K562 (cell line): ENCODE data around the gene ERAL1. TPM values are rescaled to one million over a fixed set of nuclear protein-coding genes. Genes with fewer than 3 reads are reported as not detected.

Experiments
- ARID4B ChIP-seq: sonication (generic); formaldehyde crosslinking; IDR thresholded peaks from 2 replicates; pipeline ENCODE4 v1.8.0; 2022; ENCODE audit warnings: mild to moderate bottlenecking, missing genetic modification reagents
- C11orf30 ChIP-seq: fragments of 450-650 bp; IDR thresholded peaks from 2 replicates; pipeline ENCODE4 v1.6.1; 2016; ENCODE audit warnings: low read depth, mild to moderate bottlenecking
- FOSL1 ChIP-seq: fragments of 200-800 bp; sonication (Bioruptor generic); conservative IDR thresholded peaks from 2 replicates; pipeline ENCODE4 v1.6.1; 2016; ENCODE audit warnings: missing genetic modification characterization, missing compliant biosample characterization
- GABPB1 ChIP-seq: sonication (generic); formaldehyde crosslinking; IDR thresholded peaks from 2 replicates; pipeline ENCODE4 v1.8.0; 2022; ENCODE audit warnings: mild to moderate bottlenecking, missing genetic modification reagents
- GTF3C2 ChIP-seq: IDR thresholded peaks from 3 replicates; pipeline ENCODE4 v1.6.1; 2011; ENCODE audit warnings: borderline replicate concordance, mild to moderate bottlenecking, moderate library complexity; ENCODE audit not compliant: insufficient read length; ENCODE audit errors: extremely low read depth
- HDAC1 ChIP-seq, 2 experiments: fragments of 450-650 bp; IDR thresholded peaks; 2 replicates each; pipeline ENCODE4 v1.6.1; 2016 to 2017; ENCODE audit warnings: inconsistent platforms in 1 of 2, mild to moderate bottlenecking in 1 of 2, moderate library complexity in 1 of 2
- NBN ChIP-seq: fragments of 450-650 bp; IDR thresholded peaks from 2 replicates; pipeline ENCODE4 v1.6.1; 2016; ENCODE audit warnings: low read depth, mild to moderate bottlenecking
- PCBP2 ChIP-seq: fragments of 200-400 bp; formaldehyde crosslinking; IDR thresholded peaks from 2 replicates; pipeline ENCODE4 v1.6.1; 2018; ENCODE audit warnings: low read length, low read depth, mild to moderate bottlenecking, moderate library complexity; ENCODE audit not compliant: poor library complexity, severe bottlenecking
- PHF8 ChIP-seq: fragments of 200-600 bp; sonication (generic); IDR thresholded peaks from 2 replicates; pipeline ENCODE4 v1.6.1; 2012; ENCODE audit warnings: mixed run types, mild to moderate bottlenecking, inconsistent platforms, low read length, moderate library complexity, borderline replicate concordance
- RB1 ChIP-seq: fragments of 450-650 bp; IDR thresholded peaks from 2 replicates; pipeline ENCODE4 v1.6.1; 2017; ENCODE audit warnings: low read depth, mild to moderate bottlenecking
- RUNX1 ChIP-seq: sonication (generic); IDR thresholded peaks from 2 replicates; pipeline ENCODE4 v1.6.1; 2016; ENCODE audit warnings: antibody characterized with exemption, low read depth
- SAFB ChIP-seq: fragments of 200-400 bp; formaldehyde crosslinking; IDR thresholded peaks from 2 replicates; pipeline ENCODE4 v1.6.1; 2017; ENCODE audit warnings: low read depth, low read length, borderline replicate concordance
- SP2 ChIP-seq: IDR thresholded peaks from 2 replicates; pipeline ENCODE4 v1.6.1; 2011; ENCODE audit warnings: mild to moderate bottlenecking, low read depth, low read length, moderate library complexity; ENCODE audit not compliant: poor library complexity, severe bottlenecking; ENCODE audit errors: extremely low read depth
- TAF9B ChIP-seq: fragments of 450-650 bp; IDR thresholded peaks from 2 replicates; pipeline ENCODE4 v1.6.1; 2018; ENCODE audit warnings: mild to moderate bottlenecking; ENCODE audit not compliant: partially characterized antibody
- ZBTB2 ChIP-seq: fragments of 450-650 bp; IDR thresholded peaks from 2 replicates; pipeline ENCODE4 v1.6.1; 2016; ENCODE audit warnings: antibody characterized with exemption
- ZNF395 ChIP-seq: fragments of 200-800 bp; sonication (Bioruptor generic); IDR thresholded peaks from 2 replicates; pipeline ENCODE4 v1.6.1; 2017; ENCODE audit warnings: missing genetic modification characterization, missing compliant biosample characterization
- polyA plus RNA-seq, 8 experiments: library from polyadenylated mRNA; depleted of rRNA in 4 of 8; stranded (reverse) in 5 of 8; unstranded in 3 of 8; fragments of >200 nt; fragmentation: Nextera tagmentation in 2 of 8; fragmentation: Illumina TruSeq in 1 of 8; extraction: Ambion mirVana in 2 of 8; extraction: Trizol in 1 of 8; gene quantifications; 2 replicates each; pipeline versions ENCODE4 v1.2.1 to v1.2.3, GENCODE V29; 2011 to 2014; ENCODE audit warnings: inconsistent platforms in 1 of 8, missing spikeins in 1 of 8
- total RNA-seq, 7 experiments: library from RNA; depleted of rRNA in 6 of 7; stranded (reverse); fragments of >200 nt in 6 of 7; fragmentation: Illumina TruSeq in 2 of 7; extraction: Trizol in 2 of 7; gene quantifications; 2 replicates each; pipeline versions ENCODE4 v1.2.1 to v1.2.3, GENCODE V29; 2011 to 2021; ENCODE audit warnings: low replicate concordance in 1 of 7

The ERAL1 gene
- total and polyA plus RNA-seq, 9 of the 15 experiments (the other 6 are each of a cell fraction or from before 2014, with no cell fraction given), result 37.5 to 351 (median 106) TPM

DNA sequence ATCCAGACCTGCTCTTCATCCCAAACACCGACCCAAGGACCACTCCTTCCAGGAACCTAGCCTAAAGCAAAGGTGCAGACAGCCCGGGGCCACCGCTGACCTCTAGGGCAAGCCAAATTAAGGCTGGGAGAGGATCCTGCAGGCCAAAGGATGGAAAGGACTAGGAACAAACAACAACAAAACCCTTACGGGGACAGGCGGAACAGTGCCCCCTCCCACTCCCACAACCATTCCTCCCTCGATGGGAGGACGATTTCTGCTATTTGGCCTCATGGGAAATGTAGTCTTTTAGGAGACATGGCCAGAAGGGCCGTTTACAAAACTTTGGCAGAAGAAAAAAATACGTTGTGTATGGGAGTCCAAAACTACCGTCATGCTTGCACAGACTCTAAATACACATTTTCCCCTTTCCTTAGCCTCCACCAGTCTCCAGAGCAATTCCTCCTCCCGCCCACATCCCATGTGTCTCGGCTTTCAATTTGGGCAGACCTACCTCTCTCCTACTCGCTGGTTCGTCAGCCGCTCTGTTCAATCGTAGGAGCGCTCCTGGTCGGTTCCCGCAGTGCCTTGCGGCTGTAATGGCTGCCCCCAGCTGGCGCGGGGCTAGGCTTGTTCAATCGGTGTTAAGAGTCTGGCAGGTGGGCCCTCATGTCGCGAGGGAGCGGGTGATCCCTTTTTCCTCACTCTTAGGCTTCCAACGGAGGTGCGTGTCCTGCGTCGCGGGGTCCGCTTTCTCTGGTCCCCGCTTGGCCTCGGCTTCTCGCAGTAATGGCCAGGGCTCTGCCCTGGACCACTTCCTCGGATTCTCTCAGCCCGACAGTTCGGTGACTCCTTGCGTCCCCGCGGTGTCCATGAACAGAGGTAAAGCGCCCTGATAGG, at the start of gene ERAL1 (continued):
- TF ChIP-seq SP2, result peak; percentile 29
- peak; percentile 58; the same call in 1 of the 2 replicates for TF ChIP-seq ZNF395 (CRISPR knock-in tag)
- TF ChIP-seq ZBTB2, result 0 out of 2 replicates have a peak, but pooled peaks have one; percentile 17
- peak; percentile 76 for TF ChIP-seq RB1
- no peak for TF ChIP-seq GTF3C2
- TF ChIP-seq NBN, result no peak; the same call in 1 of the 2 replicates
- TF ChIP-seq C11orf30, result peak; percentile 100
- no peak for TF ChIP-seq PCBP2
- TF ChIP-seq SAFB, result no peak
- TF ChIP-seq TAF9B, result peak; percentile 94
- peak; percentile 60 for TF ChIP-seq FOSL1
- TF ChIP-seq ARID4B, result peak; percentile 91
- peak; percentile 73; the same call in 1 of the 2 replicates for TF ChIP-seq GABPB1 (CRISPR knock-in tag)
- peak; percentile 96 for TF ChIP-seq PHF8
- TF ChIP-seq RUNX1, result peak; percentile 69; the same call in 1 of the 2 replicates
- TF ChIP-seq HDAC1 (IDR thresholded peaks at IDR 0.05), result peak in 1 of 2 experiments; percentile 98; a peak in 2 of 4 replicates
